Upper lobe of left lung (tissue), 4 donors: ENCODE data around the gene MAML2.

Source experiments
- POLR2A ChIP-seq, 4 donors: fragments of 450-650 bp; IDR thresholded peaks; one replicate each; pipeline ENCODE4 v1.5.1; 2016 to 2017; ENCODE audit warnings: antibody characterized with exemption in 4 of 4, mild to moderate bottlenecking in 2 of 4
- POLR2AphosphoS5 ChIP-seq, 2 donors: sonication (generic); formaldehyde crosslinking; IDR thresholded peaks; one replicate each; pipeline ENCODE4 v1.5.1; 2017; ENCODE audit warnings: antibody characterized with exemption in 2 of 2
- TF ChIP-seq, protein P1 (sequence below), 6 experiments: fragments of 450-650 bp in 4 of 6; fragments of 200-600 bp in 2 of 6; sonication (generic) in 2 of 6; IDR thresholded peaks; one replicate each; pipeline ENCODE4 v1.5.1; 2016 to 2019; ENCODE audit warnings: antibody characterized with exemption in 6 of 6

DNA sequence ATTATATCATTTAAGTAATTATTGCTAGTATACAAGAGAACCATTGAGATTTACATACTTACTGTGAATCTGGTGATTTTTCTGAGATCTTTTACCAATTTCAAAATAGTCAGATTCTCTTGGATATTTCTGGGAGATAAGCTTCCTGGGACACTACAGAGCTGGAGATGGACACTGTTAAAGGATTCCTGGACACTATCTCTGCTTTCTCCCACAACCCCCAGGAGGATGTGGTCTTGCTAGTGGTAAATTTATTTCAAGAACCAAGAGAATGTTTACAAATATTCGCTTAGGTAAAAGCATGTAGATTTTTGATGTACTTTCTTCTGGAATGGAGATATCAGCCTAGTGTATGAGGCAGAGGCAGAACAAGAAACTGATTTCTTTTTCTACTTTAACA lies 33.8 kb upstream of the MAML2 start:
- TF ChIP-seq, protein P1, sequence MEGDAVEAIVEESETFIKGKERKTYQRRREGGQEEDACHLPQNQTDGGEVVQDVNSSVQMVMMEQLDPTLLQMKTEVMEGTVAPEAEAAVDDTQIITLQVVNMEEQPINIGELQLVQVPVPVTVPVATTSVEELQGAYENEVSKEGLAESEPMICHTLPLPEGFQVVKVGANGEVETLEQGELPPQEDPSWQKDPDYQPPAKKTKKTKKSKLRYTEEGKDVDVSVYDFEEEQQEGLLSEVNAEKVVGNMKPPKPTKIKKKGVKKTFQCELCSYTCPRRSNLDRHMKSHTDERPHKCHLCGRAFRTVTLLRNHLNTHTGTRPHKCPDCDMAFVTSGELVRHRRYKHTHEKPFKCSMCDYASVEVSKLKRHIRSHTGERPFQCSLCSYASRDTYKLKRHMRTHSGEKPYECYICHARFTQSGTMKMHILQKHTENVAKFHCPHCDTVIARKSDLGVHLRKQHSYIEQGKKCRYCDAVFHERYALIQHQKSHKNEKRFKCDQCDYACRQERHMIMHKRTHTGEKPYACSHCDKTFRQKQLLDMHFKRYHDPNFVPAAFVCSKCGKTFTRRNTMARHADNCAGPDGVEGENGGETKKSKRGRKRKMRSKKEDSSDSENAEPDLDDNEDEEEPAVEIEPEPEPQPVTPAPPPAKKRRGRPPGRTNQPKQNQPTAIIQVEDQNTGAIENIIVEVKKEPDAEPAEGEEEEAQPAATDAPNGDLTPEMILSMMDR (IDR thresholded peaks at IDR 0.05), result no peak
- TF ChIP-seq POLR2A (IDR thresholded peaks at IDR 0.05) (no peak), POLR2AphosphoS5 (IDR thresholded peaks at IDR 0.05) (no peak)
